Bronchial epithelial cell (primary cell): Measurements from ENCODE around the gene HLA-DQB2. TPM values are rescaled to one million over a fixed set of nuclear protein-coding genes. Genes with fewer than 3 reads are reported as not detected.

ENCODE experiments used
- DNase-seq: peaks from one replicate; pipeline ENCODE4 v3.0.0-alpha.2; 2010; ENCODE audit warnings: low read depth
- FAIRE-seq: peaks from 2 replicates; lab custom pipeline; 2011; peaks lifted over from hg19 to GRCh38; lab: Jason Lieb, UNC
- H3K27me3 ChIP-seq: 2 replicates; pipeline ENCODE4 v1.5.1; 2011; ENCODE audit warnings: low read length; ENCODE audit not compliant: control insufficient read depth, insufficient read depth
- H3K36me3 ChIP-seq: 2 replicates; pipeline ENCODE4 v1.5.1; 2011; ENCODE audit warnings: low read length; ENCODE audit not compliant: control insufficient read depth, insufficient read depth
- H3K4me3 ChIP-seq: 2 replicates; pipeline ENCODE4 v1.5.1; 2011; ENCODE audit warnings: mild to moderate bottlenecking, low read depth, low read length, control low read depth
- total RNA-seq: library from RNA; depleted of rRNA; stranded (reverse); fragments of >200 nt; gene quantifications from 2 replicates; pipeline ENCODE4 v1.2.1, GENCODE V29; 2014
- TF ChIP-seq, protein P1 (sequence below): IDR thresholded peaks from 2 replicates; pipeline ENCODE4 v1.5.1; 2011; ENCODE audit warnings: mild to moderate bottlenecking, moderate library complexity, low read length, control low read depth, inconsistent platforms; ENCODE audit not compliant: insufficient read depth, severe bottlenecking

Gene HLA-DQB2
- total RNA-seq, 1 donor from 2014 or later, result not detected

- no peak for DNase-seq
- Histone ChIP-seq H3K4me3 (no peak overlapping the region), H3K27me3 (peaks cover 2% of the 10 kb centered on the region), H3K36me3 (no peaks in the 10 kb centered on the region)
- no peak for FAIRE-seq
- TF ChIP-seq, protein P1, sequence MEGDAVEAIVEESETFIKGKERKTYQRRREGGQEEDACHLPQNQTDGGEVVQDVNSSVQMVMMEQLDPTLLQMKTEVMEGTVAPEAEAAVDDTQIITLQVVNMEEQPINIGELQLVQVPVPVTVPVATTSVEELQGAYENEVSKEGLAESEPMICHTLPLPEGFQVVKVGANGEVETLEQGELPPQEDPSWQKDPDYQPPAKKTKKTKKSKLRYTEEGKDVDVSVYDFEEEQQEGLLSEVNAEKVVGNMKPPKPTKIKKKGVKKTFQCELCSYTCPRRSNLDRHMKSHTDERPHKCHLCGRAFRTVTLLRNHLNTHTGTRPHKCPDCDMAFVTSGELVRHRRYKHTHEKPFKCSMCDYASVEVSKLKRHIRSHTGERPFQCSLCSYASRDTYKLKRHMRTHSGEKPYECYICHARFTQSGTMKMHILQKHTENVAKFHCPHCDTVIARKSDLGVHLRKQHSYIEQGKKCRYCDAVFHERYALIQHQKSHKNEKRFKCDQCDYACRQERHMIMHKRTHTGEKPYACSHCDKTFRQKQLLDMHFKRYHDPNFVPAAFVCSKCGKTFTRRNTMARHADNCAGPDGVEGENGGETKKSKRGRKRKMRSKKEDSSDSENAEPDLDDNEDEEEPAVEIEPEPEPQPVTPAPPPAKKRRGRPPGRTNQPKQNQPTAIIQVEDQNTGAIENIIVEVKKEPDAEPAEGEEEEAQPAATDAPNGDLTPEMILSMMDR, result no peak
Measured at GRCh38 chr6:32716396-32716795, 46.9 kb downstream of the HLA-DQB2 start.

- FAIRE-seq, result no peak
- Histone ChIP-seq H3K36me3 (no peaks in the 10 kb centered on the region), H3K4me3 (no peak overlapping the region), H3K27me3 (peaks cover 2% of the 10 kb centered on the region)
- no peak for DNase-seq
- TF ChIP-seq, protein P1, result no peak
Measured at GRCh38 chr6:32713241-32713640, 50.1 kb downstream of the HLA-DQB2 start.

- H3K36me3 ChIP-seq, result no peaks in the 10 kb centered on the region
- TF ChIP-seq, protein P1, result no peak
- H3K4me3 ChIP-seq, result no peak overlapping the region
- FAIRE-seq, result no peak
- H3K27me3 ChIP-seq, result no peaks in the 10 kb centered on the region
- DNase-seq, result no peak
Measured at GRCh38 chr6:32709625-32710024, 53.7 kb downstream of the HLA-DQB2 start.

Other genes starting within 250 kb of the HLA-DQB2 start
- not detected in 2 replicates for gene HLA-DRB5, start 233.2 kb downstream of the HLA-DQB2 start, total RNA-seq
- 0.13 TPM in 1 of 2 replicates, not detected in the other for gene HLA-DRB1, start 173.7 kb downstream of the HLA-DQB2 start, total RNA-seq
- not detected in 2 replicates for gene HLA-DQA1, start 126.1 kb downstream of the HLA-DQB2 start, total RNA-seq
- 1.4 TPM in 1 of 2 replicates, not detected in the other for gene HLA-DQB1, start 96.9 kb downstream of the HLA-DQB2 start, total RNA-seq
- gene HLA-DQA2, start 22.1 kb downstream of the HLA-DQB2 start, total RNA-seq, result not detected in 2 replicates
- 0.26 and 3.2 TPM in 2 replicates for gene HLA-DOB, start 53.5 kb upstream of the HLA-DQB2 start, total RNA-seq
- 25.0 and 43.1 TPM in 2 replicates for gene TAP2, start 75.2 kb upstream of the HLA-DQB2 start, total RNA-seq
- gene PSMB8, start 80.5 kb upstream of the HLA-DQB2 start, total RNA-seq, result 19.5 and 22.9 TPM in 2 replicates
- gene TAP1, start 90.2 kb upstream of the HLA-DQB2 start, total RNA-seq, result 27.7 and 28.2 TPM in 2 replicates
- 0.53 and 1.2 TPM in 2 replicates for gene PSMB9, start 90.7 kb upstream of the HLA-DQB2 start, total RNA-seq
- gene HLA-DMB, start 177.5 kb upstream of the HLA-DQB2 start, total RNA-seq, result 0.26 and 0.38 TPM in 2 replicates
- gene HLA-DMA, start 189.6 kb upstream of the HLA-DQB2 start, total RNA-seq, result 0.26 and 2.8 TPM in 2 replicates
- gene BRD2, start 205.1 kb upstream of the HLA-DQB2 start, total RNA-seq, result 57.1 and 71.7 TPM in 2 replicates
- gene HLA-DOA, start 246.1 kb upstream of the HLA-DQB2 start, total RNA-seq, result not detected in 2 replicates